Loucy (cell line): Measurements from ENCODE around the gene AVL9.
"Not testable (repeated sequence)": the region's sequence is repeated elsewhere in the genome, so short reads cannot be mapped to it uniquely, and the experiment has no call there.

Experiments used
- EZH2phosphoT487 ChIP-seq: fragments of 200-600 bp; IDR thresholded peaks from 2 replicates; pipeline ENCODE4 v1.6.1; 2018; ENCODE audit warnings: antibody characterized with exemption, mild to moderate bottlenecking, moderate library complexity, borderline replicate concordance
- TF ChIP-seq, protein P1 (sequence below): fragments of 200-600 bp; sonication (generic); conservative IDR thresholded peaks from 2 replicates; pipeline ENCODE4 v1.5.1; 2014; ENCODE audit warnings: mild to moderate bottlenecking, antibody characterized with exemption, low read length

DNA sequence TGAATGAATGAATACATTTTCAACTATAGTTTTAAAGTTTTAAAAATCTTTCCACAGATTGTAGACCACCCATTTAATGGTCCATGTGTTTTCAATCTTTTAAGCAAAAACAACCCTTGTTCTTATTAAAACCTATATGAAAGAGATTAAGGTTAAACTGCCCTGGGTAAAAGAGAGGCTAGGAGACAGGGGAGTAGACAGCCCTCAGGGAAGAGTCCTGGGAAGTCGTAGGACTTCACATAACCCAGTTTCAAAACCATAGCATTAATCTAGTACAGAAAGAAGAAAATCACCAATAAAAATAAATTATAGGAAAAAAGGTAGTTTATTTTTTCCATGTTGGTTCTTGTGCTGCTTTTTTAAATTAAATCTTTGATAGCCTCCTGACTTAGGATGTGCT is 124.1 kb downstream of the AVL9 start:
- TF ChIP-seq, protein P1, sequence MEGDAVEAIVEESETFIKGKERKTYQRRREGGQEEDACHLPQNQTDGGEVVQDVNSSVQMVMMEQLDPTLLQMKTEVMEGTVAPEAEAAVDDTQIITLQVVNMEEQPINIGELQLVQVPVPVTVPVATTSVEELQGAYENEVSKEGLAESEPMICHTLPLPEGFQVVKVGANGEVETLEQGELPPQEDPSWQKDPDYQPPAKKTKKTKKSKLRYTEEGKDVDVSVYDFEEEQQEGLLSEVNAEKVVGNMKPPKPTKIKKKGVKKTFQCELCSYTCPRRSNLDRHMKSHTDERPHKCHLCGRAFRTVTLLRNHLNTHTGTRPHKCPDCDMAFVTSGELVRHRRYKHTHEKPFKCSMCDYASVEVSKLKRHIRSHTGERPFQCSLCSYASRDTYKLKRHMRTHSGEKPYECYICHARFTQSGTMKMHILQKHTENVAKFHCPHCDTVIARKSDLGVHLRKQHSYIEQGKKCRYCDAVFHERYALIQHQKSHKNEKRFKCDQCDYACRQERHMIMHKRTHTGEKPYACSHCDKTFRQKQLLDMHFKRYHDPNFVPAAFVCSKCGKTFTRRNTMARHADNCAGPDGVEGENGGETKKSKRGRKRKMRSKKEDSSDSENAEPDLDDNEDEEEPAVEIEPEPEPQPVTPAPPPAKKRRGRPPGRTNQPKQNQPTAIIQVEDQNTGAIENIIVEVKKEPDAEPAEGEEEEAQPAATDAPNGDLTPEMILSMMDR, result not testable (repeated sequence)
- not testable (repeated sequence) for TF ChIP-seq EZH2phosphoT487
